C4-2B (cell line): ENCODE results near the gene TNFAIP8L3.

Experiments used
- CTCF ChIP-seq: fragments of 450-650 bp; conservative IDR thresholded peaks from 2 replicates; pipeline ENCODE4 v1.5.1; 2017; ENCODE audit warnings: mild to moderate bottlenecking
- ZFX ChIP-seq: fragments of 450-650 bp; IDR thresholded peaks from 2 replicates; pipeline ENCODE4 v1.6.1; 2017

- TF ChIP-seq CTCF: no peak
- TF ChIP-seq ZFX: no peak
Observed at GRCh38 chr15:51086409-51086808, 8.3 kb downstream of the TNFAIP8L3 start.
